MM.1S (cell line): Measurements from ENCODE around the gene COA4.

ENCODE experiments used
- DNase-seq: peaks from one replicate; pipeline ENCODE4 v3.0.0-alpha.2; 2015
- H2AFZ ChIP-seq: fragments of 300-600 bp; sonication (generic); 2 replicates; pipeline ENCODE4 v1.6.0; 2016; ENCODE audit warnings: antibody characterized with exemption, low read length
- H3F3A ChIP-seq: fragments of 300-600 bp; sonication (generic); 2 replicates; pipeline ENCODE4 v1.6.1; 2016; ENCODE audit warnings: mild to moderate bottlenecking, antibody characterized with exemption, low read length, moderate library complexity, mixed read lengths; ENCODE audit not compliant: insufficient read depth
- H3K27ac ChIP-seq: fragments of 300-600 bp; sonication (generic); 2 replicates; pipeline ENCODE4 v1.5.1; 2016; ENCODE audit warnings: mild to moderate bottlenecking, low read length
- H3K27me3 ChIP-seq: fragments of 300-600 bp; sonication (generic); replicated peaks from 2 replicates; pipeline ENCODE4 v1.6.0; 2016; ENCODE audit warnings: low read length; ENCODE audit not compliant: insufficient read depth
- H3K36me3 ChIP-seq: fragments of 300-600 bp; sonication (generic); replicated peaks from 2 replicates; pipeline ENCODE4 v1.6.1; 2016; ENCODE audit warnings: mild to moderate bottlenecking, low read length, mixed read lengths; ENCODE audit not compliant: insufficient read depth
- H3K4me1 ChIP-seq: fragments of 300-600 bp; sonication (generic); 2 replicates; pipeline ENCODE4 v1.6.1; 2016; ENCODE audit warnings: low read length, mixed read lengths
- H3K4me2 ChIP-seq: fragments of 300-600 bp; sonication (generic); 2 replicates; pipeline ENCODE4 v1.6.0; 2016; ENCODE audit warnings: low read depth, low read length
- H3K4me3 ChIP-seq: fragments of 300-600 bp; sonication (generic); 2 replicates; pipeline ENCODE4 v1.5.1; 2016; ENCODE audit warnings: low read length, mixed read lengths
- H3K79me2 ChIP-seq: fragments of 300-600 bp; sonication (generic); 2 replicates; pipeline ENCODE4 v1.6.1; 2016; ENCODE audit warnings: mixed run types, low read length, mixed read lengths
- H3K9ac ChIP-seq: fragments of 300-600 bp; sonication (generic); 2 replicates; pipeline ENCODE4 v1.6.1; 2016; ENCODE audit warnings: low read length, mixed read lengths
- H3K9me2 ChIP-seq: fragments of 300-600 bp; sonication (generic); replicated peaks from 2 replicates; pipeline ENCODE4 v1.6.1; 2016; ENCODE audit warnings: mild to moderate bottlenecking, low read length, mixed read lengths; ENCODE audit not compliant: insufficient read depth
- H3K9me3 ChIP-seq: fragments of 300-600 bp; sonication (generic); replicated peaks from 2 replicates; pipeline ENCODE4 v1.6.1; 2016; ENCODE audit warnings: mild to moderate bottlenecking, low read length, mixed read lengths; ENCODE audit not compliant: insufficient read depth
- H4K20me1 ChIP-seq: fragments of 300-600 bp; sonication (generic); 2 replicates; pipeline ENCODE4 v1.6.1; 2016; ENCODE audit warnings: mild to moderate bottlenecking, low read length, moderate library complexity, mixed read lengths; ENCODE audit not compliant: insufficient read depth
- CTCF ChIP-seq: fragments of 300-600 bp; sonication (generic); IDR thresholded peaks from 2 replicates; pipeline ENCODE4 v1.5.1; 2016; ENCODE audit warnings: antibody characterized with exemption, low read length, mixed read lengths
- EZH2 ChIP-seq: fragments of 300-600 bp; sonication (generic); optimal IDR thresholded peaks from 2 replicates; pipeline ENCODE3; 2017; ENCODE audit warnings: low read depth, mild to moderate bottlenecking, antibody characterized with exemption, low read length, mixed read lengths
- EZH2phosphoT487 ChIP-seq: fragments of 300-600 bp; sonication (generic); IDR thresholded peaks from 2 replicates; pipeline ENCODE4 v1.6.1; 2018; ENCODE audit warnings: antibody characterized with exemption, low read length

Gene COA4

DNA sequence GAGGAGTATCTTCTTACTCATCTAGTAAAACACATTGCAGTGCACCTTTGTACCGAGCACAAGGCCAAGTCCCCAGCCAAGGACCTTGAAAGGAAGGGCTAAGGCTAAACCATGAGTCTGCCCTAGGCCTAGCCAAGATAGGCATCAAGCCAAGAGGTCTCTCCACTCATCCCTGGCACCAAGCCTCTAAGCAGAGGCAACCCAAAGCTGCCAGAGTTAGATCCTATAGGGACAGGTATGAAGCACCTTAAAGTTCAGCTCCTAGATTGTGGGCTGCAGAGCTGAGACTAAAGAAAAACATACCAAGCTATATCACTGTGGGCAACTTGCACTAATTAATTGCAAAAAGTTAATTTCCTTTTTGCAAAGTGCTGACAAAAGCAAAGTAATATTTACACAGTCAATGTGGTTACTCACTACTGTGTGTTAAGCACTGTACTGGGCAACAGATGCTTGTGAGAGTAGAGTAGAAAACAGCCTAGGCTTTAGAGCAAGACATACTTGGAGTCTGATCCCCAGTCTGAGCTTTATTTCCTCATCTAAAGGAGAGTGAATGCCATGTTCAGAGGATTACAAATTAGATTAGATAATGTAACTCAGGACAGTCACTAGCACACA is 7.2 kb downstream of the COA4 start:
- Histone ChIP-seq H3K4me2 (no peak overlapping the region), H3K9ac (no peak overlapping the region)

DNA sequence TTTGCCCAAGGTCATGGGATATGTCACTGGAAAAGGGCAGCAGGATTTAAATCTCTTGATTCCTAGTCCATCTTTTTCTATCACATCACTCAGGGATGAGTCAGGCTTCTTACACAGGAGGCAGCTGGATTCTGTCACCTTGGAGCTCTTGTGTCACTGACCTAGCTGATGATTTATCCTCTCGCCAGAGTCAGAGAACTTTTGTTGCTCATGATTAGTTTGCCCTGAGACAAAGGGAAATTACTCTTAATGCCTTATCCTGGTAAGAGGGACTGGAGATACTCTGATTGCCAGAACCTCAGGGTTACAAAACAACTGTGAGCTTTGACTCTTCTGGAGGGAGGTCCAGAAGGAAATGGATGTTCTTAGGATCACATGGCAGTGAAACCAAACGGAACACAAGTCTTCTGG is 10.1 kb downstream of the COA4 start:
- Histone ChIP-seq H4K20me1 (no peaks in the 10 kb centered on the region), H3K4me2 (no peak overlapping the region), H3K79me2 (no peaks in the 10 kb centered on the region), H3K27me3 (no peaks in the 10 kb centered on the region), H3K9me3 (no peaks in the 10 kb centered on the region), H3K4me1 (peaks cover 7% of the 10 kb centered on the region; the same call in 1 of the 2 replicates), H2AFZ (no peak overlapping the region), H3K9me2 (no peaks in the 10 kb centered on the region), H3K9ac (no peak overlapping the region), H3K27ac (no peak overlapping the region), H3K4me3 (no peak overlapping the region), H3F3A (peaks cover 12% of the 10 kb centered on the region), H3K36me3 (0 out of 2 replicates have a peak, but pooled peaks cover 2% of the 10 kb centered on the region)
- no peak for DNase-seq
- TF ChIP-seq EZH2 (no peak), CTCF (no peak), EZH2phosphoT487 (no peak)

More for the DNA sequence above, 7.2 kb downstream of the COA4 start:
- Histone ChIP-seq H3F3A (peaks cover 12% of the 10 kb centered on the region), H3K9me3 (no peaks in the 10 kb centered on the region), H3K36me3 (0 out of 2 replicates have a peak, but pooled peaks cover 5% of the 10 kb centered on the region), H3K4me1 (peaks cover 7% of the 10 kb centered on the region; the same call in 1 of the 2 replicates), H3K9me2 (no peaks in the 10 kb centered on the region), H4K20me1 (no peaks in the 10 kb centered on the region), H3K79me2 (peaks cover 14% of the 10 kb centered on the region), H2AFZ (no peak overlapping the region), H3K27ac (no peak overlapping the region), H3K27me3 (no peaks in the 10 kb centered on the region), H3K4me3 (no peak overlapping the region)
- DNase-seq: peak; percentile 17
- no peak for TF ChIP-seq EZH2phosphoT487
- no peak for TF ChIP-seq CTCF
- TF ChIP-seq EZH2: no peak

- H4K20me1 ChIP-seq: no peaks in the 10 kb centered on the region
- no peaks in the 10 kb centered on the region for H3K36me3 ChIP-seq
- no peak overlapping the region for H2AFZ ChIP-seq
- H3K9me3 ChIP-seq: no peaks in the 10 kb centered on the region
- peaks cover 12% of the 10 kb centered on the region for H3F3A ChIP-seq
- no peaks in the 10 kb centered on the region for H3K79me2 ChIP-seq
- H3K9me2 ChIP-seq: no peaks in the 10 kb centered on the region
- H3K9ac ChIP-seq: no peak overlapping the region
- H3K27me3 ChIP-seq: no peaks in the 10 kb centered on the region
- H3K4me3 ChIP-seq: no peak overlapping the region
- H3K27ac ChIP-seq: no peak overlapping the region
- H3K4me2 ChIP-seq: no peak overlapping the region
- peaks cover 7% of the 10 kb centered on the region; the same call in 1 of the 2 replicates for H3K4me1 ChIP-seq
- TF ChIP-seq CTCF (no peak), EZH2phosphoT487 (no peak)
- no peak for DNase-seq
These were observed 10.5 kb downstream of the COA4 start for GRCh38 chr11:73866095-73866579.
